Mammary epithelial cell (primary cell): ENCODE data around the gene ARHGAP40.

Experiments used
- CTCF ChIP-seq, 2 donors: IDR thresholded peaks in 1 of 2; conservative IDR thresholded peaks in 1 of 2; 2 replicates each; pipeline ENCODE4 v1.5.1; 2011 to 2012; ENCODE audit warnings: inconsistent platforms in 2 of 2, low read length in 2 of 2, mild to moderate bottlenecking in 2 of 2, control low read depth in 1 of 2, low read depth in 1 of 2; ENCODE audit not compliant: insufficient read depth in 1 of 2; ENCODE audit errors: extremely low read depth in 1 of 2
- EZH2 ChIP-seq: IDR thresholded peaks from 2 replicates; pipeline ENCODE4 v1.6.1; 2012; ENCODE audit warnings: low read length, inconsistent platforms, borderline replicate concordance

- TF ChIP-seq CTCF (conservative IDR thresholded peaks at IDR 0.05 in 1 of 2, IDR thresholded peaks at IDR 0.05 in 1 of 2; ENCODE audit: extremely low read depth in 1 of 2, insufficient read depth in 1 of 2, low read depth in 1 of 2, low read length in 2 of 2) (no peak), EZH2 (no peak)
These were observed 574 bp downstream of the ARHGAP40 start for GRCh38 chr20:38602185-38602581.
